Measurements from ENCODE around the gene VMP1. TPM values are rescaled to one million over a fixed set of nuclear protein-coding genes. Genes with fewer than 3 reads are reported as not detected.
A peak's percentile ranks its signal among the peaks of the same experiment; 100 is the strongest.

The VMP1 gene
- polyA plus RNA-seq, 2 of the 4 experiments (the other 2 are of a cell fraction): 395 to 726 TPM

DNA sequence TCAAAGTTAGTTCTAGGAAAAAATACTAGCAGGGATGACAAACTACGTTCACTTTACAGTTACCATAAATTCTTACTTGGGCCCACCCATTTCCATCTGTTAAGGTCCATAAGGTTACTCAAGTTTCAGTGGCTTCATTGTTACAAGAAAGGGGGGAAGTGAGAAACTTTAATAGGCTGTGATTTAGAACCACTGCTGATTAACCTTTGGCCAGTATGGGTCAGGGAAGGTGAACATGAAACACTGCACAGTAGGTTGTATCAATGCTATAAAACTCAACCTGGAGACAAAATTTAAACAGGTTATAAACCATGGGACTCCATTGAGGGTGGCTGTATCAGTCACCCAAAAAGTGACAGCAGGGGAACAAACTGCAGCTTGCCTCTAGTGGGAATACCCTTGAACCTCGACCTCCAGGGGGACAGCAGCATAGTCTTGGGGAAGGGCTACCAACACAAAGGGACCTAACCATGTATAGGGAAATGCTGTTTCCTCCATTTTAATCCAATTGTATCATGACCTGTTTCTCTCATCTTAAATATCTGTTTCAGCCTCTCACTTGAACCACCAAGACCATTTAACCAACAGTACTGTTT is 10.7 kb upstream of the VMP1 start:
- peak in 1 of 2 experiments; percentile 6; a peak in 3 of 6 replicates for ATAC-seq
- DNase-seq (ENCODE audit: low read depth in 1 of 2, low spot score in 1 of 2): no peak
- Histone ChIP-seq H3K4me2 (peak overlapping the region; percentile 31; the same call in 1 of the 3 replicates), H3K9me3 (no peaks in the 10 kb centered on the region), H3K4me3 (no peak overlapping the region), H3K27ac (peak overlapping the region; percentile 59 to 60; a peak in 4 of 6 replicates), H3K4me1 (peaks cover 33% of the 10 kb centered on the region; the same call in 2 of the 3 replicates)
- 79% methylated on average over 2 of the region's 2 CpGs for WGBS (ENCODE audit: missing lambda C conversion rate)
- no peak for FAIRE-seq
- ChIA-PET CTCF (no interaction called here), POLR2A (no interaction called here)
- TF ChIP-seq CBX8 (IDR thresholded peaks at IDR 0.05) (no peak), HMGXB4 (CRISPR knock-in tag; IDR thresholded peaks at IDR 0.05; ENCODE audit: borderline replicate concordance) (peak; percentile 33; the same call in 1 of the 2 replicates), HOXA7 (CRISPR knock-in tag; IDR thresholded peaks at IDR 0.05) (0 out of 2 replicates have a peak, but pooled peaks have one; percentile 36), ESRRA (IDR thresholded peaks at IDR 0.05; ENCODE audit: borderline replicate concordance, low read length) (no peak), FOSB (CRISPR knock-in tag; IDR thresholded peaks at IDR 0.05) (0 out of 2 replicates have a peak, but pooled peaks have one; percentile 35), POLR2AphosphoS2 (conservative IDR thresholded peaks at IDR 0.05; ENCODE audit: low read length) (peak; percentile 70)
- TF ChIP-seq, protein P1, sequence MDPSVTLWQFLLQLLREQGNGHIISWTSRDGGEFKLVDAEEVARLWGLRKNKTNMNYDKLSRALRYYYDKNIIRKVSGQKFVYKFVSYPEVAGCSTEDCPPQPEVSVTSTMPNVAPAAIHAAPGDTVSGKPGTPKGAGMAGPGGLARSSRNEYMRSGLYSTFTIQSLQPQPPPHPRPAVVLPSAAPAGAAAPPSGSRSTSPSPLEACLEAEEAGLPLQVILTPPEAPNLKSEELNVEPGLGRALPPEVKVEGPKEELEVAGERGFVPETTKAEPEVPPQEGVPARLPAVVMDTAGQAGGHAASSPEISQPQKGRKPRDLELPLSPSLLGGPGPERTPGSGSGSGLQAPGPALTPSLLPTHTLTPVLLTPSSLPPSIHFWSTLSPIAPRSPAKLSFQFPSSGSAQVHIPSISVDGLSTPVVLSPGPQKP (IDR thresholded peaks at IDR 0.05; ENCODE audit: low read depth, low read length): no peak

DNA sequence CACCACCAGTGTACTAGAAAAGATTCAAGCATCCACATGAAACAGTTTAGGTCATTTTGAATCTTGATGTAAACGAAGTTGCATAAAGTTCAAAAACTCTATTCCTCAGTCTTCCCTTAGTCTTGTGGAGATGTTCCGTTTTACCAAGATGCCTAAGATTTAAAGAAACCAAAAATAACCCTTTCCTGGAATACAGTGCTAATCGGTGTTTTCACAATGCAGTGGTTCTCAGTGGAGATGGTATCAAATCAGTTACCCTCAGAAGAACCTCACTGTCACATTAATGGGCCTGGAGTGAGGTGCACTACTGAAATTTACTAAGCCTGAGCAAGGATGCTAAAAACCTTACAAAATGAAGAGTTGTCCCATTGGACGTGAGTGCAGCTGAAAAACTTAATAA is 9.3 kb upstream of the VMP1 start:
- 76% methylated on average over 4 of the region's 4 CpGs for WGBS (ENCODE audit: missing lambda C conversion rate)
- no peak overlapping the region for H3K4me2 ChIP-seq
- no peak overlapping the region for H3K4me3 ChIP-seq
- no peak for FAIRE-seq
- no peak for ATAC-seq
- ChIA-PET POLR2A (interaction anchor here (1.0 kb wide), 1 partner anchor 9 kb away, joined by 3 read pairs; the partner anchor contains the start of genes PTRH2 and VMP1), CTCF (interaction anchor here (0.9 kb wide), 1 partner anchor 780 kb away, joined by 3 read pairs; no protein-coding TSS in a partner anchor)
- TF ChIP-seq, protein P2, sequence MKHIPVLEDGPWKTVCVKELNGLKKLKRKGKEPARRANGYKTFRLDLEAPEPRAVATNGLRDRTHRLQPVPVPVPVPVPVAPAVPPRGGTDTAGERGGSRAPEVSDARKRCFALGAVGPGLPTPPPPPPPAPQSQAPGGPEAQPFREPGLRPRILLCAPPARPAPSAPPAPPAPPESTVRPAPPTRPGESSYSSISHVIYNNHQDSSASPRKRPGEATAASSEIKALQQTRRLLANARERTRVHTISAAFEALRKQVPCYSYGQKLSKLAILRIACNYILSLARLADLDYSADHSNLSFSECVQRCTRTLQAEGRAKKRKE (CRISPR knock-in tag; IDR thresholded peaks at IDR 0.05; ENCODE audit: low read depth): no peak
- TF ChIP-seq FOXS1 (CRISPR knock-in tag; IDR thresholded peaks at IDR 0.05): no peak
- DNase-seq (ENCODE audit: low read depth in 1 of 2, low spot score in 1 of 2): no peak
- H3K27ac ChIP-seq: no peak overlapping the region
- peaks cover 33% of the 10 kb centered on the region; the same call in 2 of the 3 replicates for H3K4me1 ChIP-seq
- H3K9me3 ChIP-seq: no peaks in the 10 kb centered on the region

DNA sequence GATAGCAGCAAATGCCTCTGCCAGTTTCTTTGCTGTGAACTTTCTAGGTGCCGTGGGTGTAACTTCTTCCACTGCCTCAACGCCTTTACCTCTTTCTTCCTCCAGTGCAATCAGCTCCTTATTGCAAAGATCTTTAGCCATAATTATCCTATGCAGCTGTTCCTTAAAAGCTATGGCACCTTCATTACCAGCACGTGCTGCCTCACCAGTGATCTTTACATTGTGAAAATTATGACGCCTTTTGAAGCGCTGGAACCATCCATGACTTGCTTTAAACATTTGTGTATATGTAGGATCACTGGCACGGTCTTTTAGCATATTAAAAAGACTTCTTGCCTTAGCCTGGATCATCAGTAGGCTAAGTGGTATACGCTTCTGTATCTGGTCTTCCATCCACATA is 8.2 kb upstream of the VMP1 start:
- CTCF ChIA-PET: interaction anchor here (1.1 to 1.2 kb wide), 2 partner anchors 8 to 194 kb away, joined by 3 read pairs; partner anchors contain the start of genes PTRH2, RPS6KB1, TUBD1 and VMP1

GRCh38 chr17:59699786-59700185 is 7.7 kb upstream of the VMP1 start:
- H3K4me2 ChIP-seq: no peak overlapping the region
- FAIRE-seq: no peak
- H3K4me3 ChIP-seq: no peak overlapping the region
- no peak for DNase-seq (ENCODE audit: low read depth in 1 of 2, low spot score in 1 of 2)
- TF ChIP-seq HES2 (IDR thresholded peaks at IDR 0.05) (no peak), RARB (CRISPR knock-in tag; IDR thresholded peaks at IDR 0.05) (no peak), SREBF2 (IDR thresholded peaks at IDR 0.05) (no peak), MAFK (IDR thresholded peaks at IDR 0.05; ENCODE audit: partially characterized antibody) (peak; percentile 25), JUN (IDR thresholded peaks at IDR 0.05) (0 out of 5 replicates have a peak, but pooled peaks of 1 of the 2 experiments have one; percentile 40)
- CTCF ChIA-PET: interaction anchor here (1.2 kb wide), 2 partner anchors 25 to 193 kb away, joined by 3 read pairs; partner anchors contain the start of genes RPS6KB1 and TUBD1
- WGBS (ENCODE audit: missing lambda C conversion rate): 90% methylated on average over 6 of the region's 6 CpGs
- POLR2A ChIA-PET: no interaction called here
- no peaks in the 10 kb centered on the region for H3K9me3 ChIP-seq
- H3K4me1 ChIP-seq: peaks cover 33% of the 10 kb centered on the region; the same call in 2 of the 3 replicates
- H3K27ac ChIP-seq: no peak overlapping the region
- no peak for ATAC-seq

More for the DNA sequence above, 8.2 kb upstream of the VMP1 start:
- ATAC-seq: no peak
- Histone ChIP-seq H3K4me1 (peaks cover 33% of the 10 kb centered on the region; the same call in 2 of the 3 replicates), H3K4me3 (no peak overlapping the region), H3K9me3 (no peaks in the 10 kb centered on the region), H3K27ac (no peak overlapping the region), H3K4me2 (no peak overlapping the region)
- no peak for DNase-seq (ENCODE audit: low read depth in 1 of 2, low spot score in 1 of 2)
- TF ChIP-seq JUN (IDR thresholded peaks at IDR 0.05): 0 out of 5 replicates have a peak, but pooled peaks of 1 of the 2 experiments have one; percentile 2
- no peak for TF ChIP-seq ZFP36 (IDR thresholded peaks at IDR 0.05; ENCODE audit: borderline replicate concordance, partially characterized antibody)
- no peak for TF ChIP-seq RAD21 (conservative IDR thresholded peaks at IDR 0.05 in 1 of 2, IDR thresholded peaks at IDR 0.05 in 1 of 2)
- TF ChIP-seq KDM1A (IDR thresholded peaks at IDR 0.05; ENCODE audit: low read depth): no peak
- no peak for TF ChIP-seq POLR2A (IDR thresholded peaks at IDR 0.05; ENCODE audit: low read length)
- POLR2A ChIA-PET: interaction anchor here (1.0 kb wide), 1 partner anchor 8 kb away, joined by 3 read pairs; the partner anchor contains the start of genes PTRH2 and VMP1
- 95% methylated on average over 7 of the region's 7 CpGs for WGBS (ENCODE audit: missing lambda C conversion rate)
- FAIRE-seq: no peak
